ENCODE data around the gene ZNF160.

- no peak for TF ChIP-seq CTCF (tag by site-specific recombination; IDR thresholded peaks at IDR 0.05)
- no peak for TF ChIP-seq ZNF501 (tag by site-specific recombination; IDR thresholded peaks at IDR 0.05)
- TF ChIP-seq SETDB1 (IDR thresholded peaks at IDR 0.05; ENCODE audit: insufficient read length, low read length) = no peak
- no peak for TF ChIP-seq ZNF792 (tag by site-specific recombination; IDR thresholded peaks at IDR 0.05)
- TF ChIP-seq MYNN (tag by site-specific recombination; IDR thresholded peaks at IDR 0.05; ENCODE audit: borderline replicate concordance) = no peak
- no peak for TF ChIP-seq ZSCAN18 (tag by site-specific recombination; IDR thresholded peaks at IDR 0.05)
- TF ChIP-seq HOXA7 (CRISPR knock-in tag; IDR thresholded peaks at IDR 0.05; ENCODE audit: borderline replicate concordance) = no peak
- no peak for TF ChIP-seq ZSCAN16 (tag by site-specific recombination; IDR thresholded peaks at IDR 0.05)
These were observed 941 bp downstream of the ZNF160 start for GRCh38 chr19:53102206-53102755.
